ENCODE data around the gene COL5A1.

Gene COL5A1

DNA sequence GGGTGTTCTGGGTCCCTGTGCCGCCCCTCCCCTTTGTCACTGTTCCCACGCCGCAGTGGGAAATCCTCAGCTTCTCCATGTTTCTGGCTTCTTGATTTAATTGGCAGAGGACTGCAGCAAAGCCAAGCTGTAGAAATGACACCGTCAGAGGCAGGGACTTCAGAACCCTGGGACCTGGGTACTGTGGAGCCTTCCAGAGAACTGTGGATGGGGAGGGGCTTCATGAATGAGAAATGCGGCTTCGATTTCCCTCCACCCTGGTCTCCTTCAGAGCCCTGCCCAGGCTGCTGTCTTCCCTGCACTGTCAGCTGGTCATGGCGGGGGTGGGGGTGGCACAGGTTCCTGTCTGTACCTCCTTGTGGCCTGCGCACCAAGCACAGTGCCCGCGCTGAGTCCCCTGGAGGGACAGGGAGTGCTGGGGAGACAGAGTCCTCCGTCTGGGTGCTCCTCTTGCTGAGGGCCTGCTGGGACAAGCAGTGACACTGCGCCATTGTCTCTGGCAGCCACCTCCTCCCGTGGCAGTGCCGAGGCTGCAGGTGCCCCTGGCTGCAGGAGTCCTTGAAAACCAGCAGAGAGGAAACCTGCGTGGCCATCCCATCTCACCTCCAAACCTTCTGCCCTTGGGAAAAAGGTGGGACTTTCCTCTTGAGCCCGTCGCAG is 47.2 kb downstream of the COL5A1 start:
- no peak overlapping the region for H3K4me3 ChIP-seq (ENCODE audit: low read depth in 1 of 2, low read length in 2 of 2)
- H3K79me2 ChIP-seq (ENCODE audit: insufficient read depth, low read length), result no peaks in the 10 kb centered on the region
- TF ChIP-seq, protein P1, sequence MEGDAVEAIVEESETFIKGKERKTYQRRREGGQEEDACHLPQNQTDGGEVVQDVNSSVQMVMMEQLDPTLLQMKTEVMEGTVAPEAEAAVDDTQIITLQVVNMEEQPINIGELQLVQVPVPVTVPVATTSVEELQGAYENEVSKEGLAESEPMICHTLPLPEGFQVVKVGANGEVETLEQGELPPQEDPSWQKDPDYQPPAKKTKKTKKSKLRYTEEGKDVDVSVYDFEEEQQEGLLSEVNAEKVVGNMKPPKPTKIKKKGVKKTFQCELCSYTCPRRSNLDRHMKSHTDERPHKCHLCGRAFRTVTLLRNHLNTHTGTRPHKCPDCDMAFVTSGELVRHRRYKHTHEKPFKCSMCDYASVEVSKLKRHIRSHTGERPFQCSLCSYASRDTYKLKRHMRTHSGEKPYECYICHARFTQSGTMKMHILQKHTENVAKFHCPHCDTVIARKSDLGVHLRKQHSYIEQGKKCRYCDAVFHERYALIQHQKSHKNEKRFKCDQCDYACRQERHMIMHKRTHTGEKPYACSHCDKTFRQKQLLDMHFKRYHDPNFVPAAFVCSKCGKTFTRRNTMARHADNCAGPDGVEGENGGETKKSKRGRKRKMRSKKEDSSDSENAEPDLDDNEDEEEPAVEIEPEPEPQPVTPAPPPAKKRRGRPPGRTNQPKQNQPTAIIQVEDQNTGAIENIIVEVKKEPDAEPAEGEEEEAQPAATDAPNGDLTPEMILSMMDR (IDR thresholded peaks at IDR 0.05; ENCODE audit: borderline replicate concordance, extremely low read depth, low read length, poor library complexity, severe bottlenecking), result no peak
- no peak for TF ChIP-seq EZH2 (IDR thresholded peaks at IDR 0.05; ENCODE audit: borderline replicate concordance, low read depth, low read length, severe bottlenecking)
- H3K27ac ChIP-seq (ENCODE audit: low read length), result no peak overlapping the region
- H3K27me3 ChIP-seq (ENCODE audit: insufficient read depth, low read length, poor library complexity), result no peaks in the 10 kb centered on the region
- no peak overlapping the region for H3K4me2 ChIP-seq (ENCODE audit: insufficient read depth, low read length)
- H3K4me1 ChIP-seq (ENCODE audit: insufficient read depth, low read length), result peaks cover 7% of the 10 kb centered on the region
- H3K9me3 ChIP-seq (ENCODE audit: insufficient read depth, low read length, severe bottlenecking), result peaks cover 6% of the 10 kb centered on the region
- H3K36me3 ChIP-seq (ENCODE audit: insufficient read depth, low read length), result no peaks in the 10 kb centered on the region
- H3K9ac ChIP-seq (ENCODE audit: low read depth, low read length), result no peak overlapping the region
- no peak overlapping the region for H2AFZ ChIP-seq (ENCODE audit: low read depth, low read length)
- DNase-seq (no peak), ATAC-seq (ENCODE audit: insufficient read depth, low read depth) (no peak)
- no peaks in the 10 kb centered on the region; the same call in 1 of the 2 replicates for H4K20me1 ChIP-seq (ENCODE audit: insufficient read depth, low read length)

DNA sequence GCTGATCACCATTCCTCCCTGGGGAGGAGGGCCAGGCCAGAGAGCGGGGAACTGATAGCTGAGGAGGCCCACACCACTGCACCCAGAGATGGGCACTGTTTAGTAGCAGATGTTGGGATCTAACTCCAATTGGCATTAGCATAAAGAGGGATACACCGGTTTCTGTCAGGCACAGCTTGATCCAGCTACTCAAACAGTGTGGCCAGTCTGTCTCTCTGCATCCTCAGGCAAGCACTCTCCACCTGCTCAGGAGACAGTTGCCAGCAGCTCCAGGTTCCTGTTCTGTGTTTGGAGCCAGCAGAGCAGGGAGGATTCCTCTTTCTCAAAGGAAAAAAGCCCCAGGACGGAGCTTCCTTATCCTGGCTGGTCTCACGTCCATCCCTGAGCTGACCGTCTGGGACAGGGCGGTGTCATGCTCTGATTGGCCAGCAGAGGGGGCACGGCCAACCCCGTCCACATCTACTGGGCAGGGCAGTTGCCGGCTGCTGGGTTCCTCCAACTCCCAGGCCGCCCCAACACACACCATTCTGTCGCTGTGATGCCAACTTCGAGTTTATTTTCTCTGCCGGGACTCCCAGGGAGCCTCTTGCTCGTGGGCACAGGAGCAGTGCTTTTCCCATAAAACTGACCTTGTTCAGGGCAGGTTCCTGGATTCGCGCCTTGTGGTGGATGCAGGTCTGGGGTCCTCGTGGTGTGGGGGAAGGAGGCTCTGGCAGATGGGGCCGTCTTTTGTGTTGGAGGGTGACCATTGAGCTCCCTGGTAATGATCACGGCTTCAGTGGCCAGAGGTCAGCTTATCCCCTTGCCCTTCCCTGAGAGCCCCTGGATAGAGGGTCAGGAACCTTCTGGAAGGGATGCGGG is 47.9 kb downstream of the COL5A1 start:
- no peaks in the 10 kb centered on the region; the same call in 1 of the 2 replicates for H4K20me1 ChIP-seq (ENCODE audit: insufficient read depth, low read length)
- peaks cover 6% of the 10 kb centered on the region for H3K9me3 ChIP-seq (ENCODE audit: insufficient read depth, low read length, severe bottlenecking)
- no peak overlapping the region for H3K9ac ChIP-seq (ENCODE audit: low read depth, low read length)
- no peaks in the 10 kb centered on the region for H3K79me2 ChIP-seq (ENCODE audit: insufficient read depth, low read length)
- H3K27me3 ChIP-seq (ENCODE audit: insufficient read depth, low read length, poor library complexity), result no peaks in the 10 kb centered on the region
- H3K27ac ChIP-seq (ENCODE audit: low read length), result no peak overlapping the region
- TF ChIP-seq, protein P1 (IDR thresholded peaks at IDR 0.05; ENCODE audit: borderline replicate concordance, extremely low read depth, low read length, poor library complexity, severe bottlenecking), result peak; percentile 63
- TF ChIP-seq EZH2 (IDR thresholded peaks at IDR 0.05; ENCODE audit: borderline replicate concordance, low read depth, low read length, severe bottlenecking), result no peak
- no peaks in the 10 kb centered on the region for H3K36me3 ChIP-seq (ENCODE audit: insufficient read depth, low read length)
- H3K4me1 ChIP-seq (ENCODE audit: insufficient read depth, low read length), result peaks cover 7% of the 10 kb centered on the region
- H3K4me2 ChIP-seq (ENCODE audit: insufficient read depth, low read length), result no peak overlapping the region
- ATAC-seq (ENCODE audit: insufficient read depth, low read depth), result no peak
- H3K4me3 ChIP-seq (ENCODE audit: low read depth in 1 of 2, low read length in 2 of 2), result no peak overlapping the region
- no peak for DNase-seq
- no peak overlapping the region for H2AFZ ChIP-seq (ENCODE audit: low read depth, low read length)

DNA sequence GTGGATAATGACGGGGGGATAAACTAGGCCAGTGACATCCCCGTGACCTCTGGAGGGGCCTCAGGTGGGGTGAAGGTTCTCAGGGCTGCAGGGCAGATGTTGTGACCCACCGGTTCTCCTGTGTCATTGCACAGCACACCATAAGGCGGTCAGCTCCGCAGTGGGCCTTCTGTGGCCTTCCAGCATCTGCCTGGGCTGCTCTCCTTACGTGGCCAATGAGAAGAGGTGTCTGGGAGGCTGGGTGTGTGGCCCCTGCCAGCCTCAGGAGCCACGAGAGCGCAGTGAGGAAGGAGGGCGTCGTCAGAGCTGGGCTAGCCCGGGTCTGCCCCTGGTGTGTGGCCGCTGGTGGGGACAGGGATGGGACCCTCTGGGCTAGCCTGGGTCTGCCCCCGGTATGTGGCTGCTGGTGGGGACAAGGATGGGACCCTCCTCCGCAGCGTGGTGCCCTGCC is 48.7 kb downstream of the COL5A1 start:
- H4K20me1 ChIP-seq (ENCODE audit: insufficient read depth, low read length), result no peaks in the 10 kb centered on the region; the same call in 1 of the 2 replicates
- no peak overlapping the region for H3K9ac ChIP-seq (ENCODE audit: low read depth, low read length)
- no peaks in the 10 kb centered on the region for H3K79me2 ChIP-seq (ENCODE audit: insufficient read depth, low read length)
- H3K27me3 ChIP-seq (ENCODE audit: insufficient read depth, low read length, poor library complexity), result no peaks in the 10 kb centered on the region
- no peaks in the 10 kb centered on the region for H3K36me3 ChIP-seq (ENCODE audit: insufficient read depth, low read length)
- H3K27ac ChIP-seq (ENCODE audit: low read length), result no peak overlapping the region
- peaks cover 2% of the 10 kb centered on the region for H3K9me3 ChIP-seq (ENCODE audit: insufficient read depth, low read length, severe bottlenecking)
- DNase-seq (no peak), ATAC-seq (ENCODE audit: insufficient read depth, low read depth) (no peak)
- TF ChIP-seq EZH2 (IDR thresholded peaks at IDR 0.05; ENCODE audit: borderline replicate concordance, low read depth, low read length, severe bottlenecking), result no peak
- TF ChIP-seq, protein P1 (IDR thresholded peaks at IDR 0.05; ENCODE audit: borderline replicate concordance, extremely low read depth, low read length, poor library complexity, severe bottlenecking), result no peak
- H3K4me2 ChIP-seq (ENCODE audit: insufficient read depth, low read length), result no peak overlapping the region
- H2AFZ ChIP-seq (ENCODE audit: low read depth, low read length), result no peak overlapping the region
- H3K4me1 ChIP-seq (ENCODE audit: insufficient read depth, low read length), result peaks cover 7% of the 10 kb centered on the region
- H3K4me3 ChIP-seq (ENCODE audit: low read depth in 1 of 2, low read length in 2 of 2), result no peak overlapping the region

All from DND-41 (cell line).